Keratinocyte (primary cell): ENCODE data around the gene WDPCP.

Experiments used
- CTCF ChIP-seq, 3 experiments: IDR thresholded peaks in 1 of 3; conservative IDR thresholded peaks in 1 of 3; optimal IDR thresholded peaks in 1 of 3; 2 replicates in 2 of 3; 3 replicates in 1 of 3; pipeline versions ENCODE3 to v1.5.1; 2011; ENCODE audit warnings: low read length in 3 of 3, mild to moderate bottlenecking in 3 of 3, moderate library complexity in 2 of 3, control low read depth in 1 of 3, inconsistent platforms in 1 of 3; ENCODE audit not compliant: insufficient read depth in 2 of 3; ENCODE audit errors: extremely low read depth in 1 of 3
- EZH2 ChIP-seq: IDR thresholded peaks from one replicate; pipeline ENCODE4 v1.6.1; 2012; ENCODE audit warnings: inconsistent platforms, mild to moderate bottlenecking, low read length, moderate library complexity

GRCh38 chr2:63257473-63257872, 330.8 kb downstream of the WDPCP start:
- TF ChIP-seq CTCF (optimal IDR thresholded peaks at IDR 0.05 in 1 of 3, IDR thresholded peaks at IDR 0.05 in 1 of 3, conservative IDR thresholded peaks at IDR 0.05 in 1 of 3; ENCODE audit: extremely low read depth in 1 of 3, insufficient read depth in 2 of 3, low read length in 3 of 3) (no peak), EZH2 (no peak)
